ENCODE data around the gene HAO2.
"Not testable (repeated sequence)": the region's sequence is repeated elsewhere in the genome, so short reads cannot be mapped to it uniquely, and the experiment has no call there.

HAO2 gene

GRCh38 chr1:119347858-119348257, 20.7 kb upstream of the HAO2 start:
- no peak for DNase-seq

GRCh38 chr1:119348941-119349340, 19.6 kb upstream of the HAO2 start:
- DNase-seq: no peak

GRCh38 chr1:119350866-119351265, 17.7 kb upstream of the HAO2 start:
- DNase-seq: not testable (repeated sequence)

- DNase-seq: no peak
These were observed 16.6 kb upstream of the HAO2 start for GRCh38 chr1:119351997-119352396.

GRCh38 chr1:119353836-119354235, 14.7 kb upstream of the HAO2 start:
- DNase-seq: no peak

GRCh38 chr1:119358636-119359035, 9.9 kb upstream of the HAO2 start:
- no peak for DNase-seq

GRCh38 chr1:119359730-119360129, 8.9 kb upstream of the HAO2 start:
- no peak for DNase-seq

- DNase-seq: no peak
These were observed 7.4 kb upstream of the HAO2 start for GRCh38 chr1:119361205-119361604.

- no peak for DNase-seq
These were observed 6.8 kb upstream of the HAO2 start for GRCh38 chr1:119361620-119362344.

GRCh38 chr1:119363162-119363561, 5.4 kb upstream of the HAO2 start:
- DNase-seq: no peak

GRCh38 chr1:119364640-119365039, 3.9 kb upstream of the HAO2 start:
- no peak for DNase-seq

- DNase-seq: no peak
These were observed 2.2 kb upstream of the HAO2 start for GRCh38 chr1:119366424-119366823.

- DNase-seq: no peak
These were observed 1.0 kb upstream of the HAO2 start for GRCh38 chr1:119367432-119368124.

- DNase-seq: no peak
These were observed 2.2 kb downstream of the HAO2 start for GRCh38 chr1:119370748-119371147.

- no peak for DNase-seq
These were observed 3.2 kb downstream of the HAO2 start for GRCh38 chr1:119371815-119372214.

GRCh38 chr1:119372503-119373086, 4.0 kb downstream of the HAO2 start:
- no peak for DNase-seq

GRCh38 chr1:119373465-119373864, 4.9 kb downstream of the HAO2 start:
- DNase-seq: no peak

GRCh38 chr1:119374208-119374874, 5.8 kb downstream of the HAO2 start:
- DNase-seq: no peak

GRCh38 chr1:119375366-119375765, 6.8 kb downstream of the HAO2 start:
- no peak for DNase-seq

GRCh38 chr1:119376594-119376993, 8.0 kb downstream of the HAO2 start:
- no peak for DNase-seq

- DNase-seq: not testable (repeated sequence)
These were observed 9.0 kb downstream of the HAO2 start for GRCh38 chr1:119377594-119377993.

GRCh38 chr1:119379117-119379516, 10.5 kb downstream of the HAO2 start:
- no peak for DNase-seq

GRCh38 chr1:119380304-119380703, 11.7 kb downstream of the HAO2 start:
- no peak for DNase-seq
